ENCODE measurements around the gene C22orf23.
A peak's percentile ranks its signal among the peaks of the same experiment; 100 is the strongest.

The C22orf23 gene

DNA sequence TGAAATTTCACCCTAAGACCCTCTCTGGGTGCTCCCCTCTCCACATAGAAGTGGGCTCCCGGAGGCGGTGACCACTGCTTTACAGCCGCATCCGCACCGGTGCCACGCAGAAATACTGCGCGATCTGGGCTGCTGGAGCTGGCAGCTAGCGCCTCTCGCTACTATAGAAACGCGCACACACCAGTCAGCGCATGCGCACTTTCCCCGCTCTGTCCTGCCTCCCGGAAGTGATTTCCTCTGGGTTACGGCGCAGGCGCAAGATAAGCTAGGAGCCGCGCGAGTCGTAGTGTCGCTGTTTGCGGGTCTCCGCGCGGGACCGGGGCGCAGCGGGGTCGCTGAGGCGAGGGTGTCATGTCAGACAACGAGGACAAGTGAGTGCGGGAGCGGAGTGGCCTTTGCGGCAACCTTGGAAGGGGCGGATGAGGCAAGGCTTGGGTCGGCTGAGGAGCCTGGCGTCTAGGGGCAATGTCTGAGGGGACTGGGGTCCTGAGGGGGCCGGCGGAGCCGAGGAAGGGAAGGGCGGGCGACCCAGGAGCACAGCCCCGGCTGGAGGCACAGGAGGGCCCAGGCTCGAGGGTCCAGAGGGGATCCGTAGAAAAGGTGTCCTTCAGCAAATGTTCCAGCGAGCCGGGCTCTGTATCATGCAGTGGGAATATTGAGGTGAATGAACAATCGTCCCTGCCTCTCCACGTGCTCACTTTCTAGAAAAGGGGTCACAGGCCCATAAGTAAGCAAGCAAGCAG lies at the start of gene C22orf23, which contains the start of gene POLR2F:
Gene C22orf23, minus strand, starts transcription at position 165 of the 743 bp plus-strand sequence. CDS start 452 bp downstream, outside the sequence.
Gene POLR2F, plus strand, starts transcription at position 263 of the 743 bp plus-strand sequence. Its CDS starts 89 bp downstream, at position 352.
- peak; percentile 89 for DNase-seq (ENCODE audit: low spot score)

GRCh38 chr22:37999640-38000272 lies 46.4 kb upstream of the C22orf23 start:
- DNase-seq (ENCODE audit: low spot score): peak; percentile 78

DNA sequence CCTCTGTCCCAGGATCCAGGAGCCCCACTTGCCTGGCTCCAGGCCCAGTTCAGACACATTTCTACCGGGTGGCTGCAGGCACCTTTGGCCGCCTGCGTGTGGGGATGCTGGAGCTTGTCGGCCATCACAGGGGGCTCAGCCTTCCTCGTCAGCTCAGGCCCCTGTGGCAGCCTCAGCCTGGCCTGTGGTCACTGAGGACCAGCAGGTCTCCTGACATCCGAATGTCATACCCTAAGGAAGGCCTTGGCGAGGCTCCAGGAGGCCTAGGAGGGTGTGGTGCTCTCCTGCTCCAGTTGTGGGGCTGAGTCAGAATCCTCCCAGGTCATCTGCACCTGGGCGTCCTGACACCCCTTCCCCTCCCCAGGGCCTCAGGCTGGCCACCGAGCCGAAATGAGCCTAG lies 45.8 kb upstream of the C22orf23 start:
- DNase-seq (ENCODE audit: low spot score): no peak

GRCh38 chr22:37998543-37998942 lies 45.1 kb upstream of the C22orf23 start:
- peak; percentile 18 for DNase-seq (ENCODE audit: low spot score)

DNA sequence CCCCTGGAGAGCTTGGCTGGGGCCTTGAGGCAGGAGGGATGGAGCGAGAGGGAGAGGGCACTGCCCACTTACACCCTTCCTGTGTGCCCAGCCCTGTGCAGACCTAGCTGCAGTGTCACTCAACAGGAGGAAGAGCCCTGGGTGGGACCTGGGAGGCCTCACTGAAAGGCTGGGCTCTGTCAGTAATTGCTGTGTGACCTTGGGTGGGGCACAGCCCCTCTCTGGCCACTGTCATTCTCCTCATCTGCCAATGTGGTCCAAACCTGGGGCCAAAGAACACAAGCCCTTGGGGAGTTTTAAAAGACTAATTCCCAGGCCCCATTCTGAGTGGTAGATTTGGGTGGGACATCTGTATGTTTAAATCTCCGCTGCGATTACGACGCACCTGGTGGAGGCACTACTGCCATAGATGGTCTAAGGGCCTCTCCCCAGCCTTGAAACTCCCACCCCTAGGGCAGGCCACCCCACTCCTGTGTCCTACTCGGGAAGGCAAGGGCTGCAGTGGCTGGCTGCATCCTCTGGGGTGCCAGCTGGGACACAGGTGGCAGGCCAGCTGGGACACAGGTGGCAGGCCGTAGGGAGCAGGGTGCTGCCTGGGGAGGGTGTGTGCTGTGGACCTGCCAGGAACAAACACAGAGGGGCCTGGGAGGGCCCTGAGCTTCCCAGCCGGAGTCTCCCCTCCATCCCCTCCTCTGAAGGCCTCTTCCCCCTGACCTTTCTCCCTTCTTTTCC lies 43.3 kb upstream of the C22orf23 start:
- no peak for DNase-seq (ENCODE audit: low spot score)

DNA sequence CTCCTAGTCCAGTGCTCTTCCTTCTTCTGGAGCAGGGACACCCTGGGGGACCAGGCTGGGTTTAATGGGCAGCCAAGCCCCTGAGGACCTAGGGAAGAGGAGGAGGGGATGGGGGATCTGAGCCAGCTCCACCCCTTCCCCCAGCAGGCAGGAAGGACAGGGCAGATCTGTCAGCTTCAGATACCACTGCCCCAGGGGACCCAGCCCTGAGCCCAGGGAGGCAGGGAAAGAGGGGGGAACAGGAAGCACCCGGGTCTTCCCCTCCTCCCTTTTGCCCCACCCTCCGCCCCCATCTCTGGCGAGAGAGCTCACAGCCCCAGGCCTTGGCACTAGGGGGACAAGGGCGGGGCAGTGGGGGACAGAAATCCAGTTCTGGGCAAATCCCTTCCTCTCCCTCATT lies 42.7 kb upstream of the C22orf23 start:
- no peak for DNase-seq (ENCODE audit: low spot score)

DNA sequence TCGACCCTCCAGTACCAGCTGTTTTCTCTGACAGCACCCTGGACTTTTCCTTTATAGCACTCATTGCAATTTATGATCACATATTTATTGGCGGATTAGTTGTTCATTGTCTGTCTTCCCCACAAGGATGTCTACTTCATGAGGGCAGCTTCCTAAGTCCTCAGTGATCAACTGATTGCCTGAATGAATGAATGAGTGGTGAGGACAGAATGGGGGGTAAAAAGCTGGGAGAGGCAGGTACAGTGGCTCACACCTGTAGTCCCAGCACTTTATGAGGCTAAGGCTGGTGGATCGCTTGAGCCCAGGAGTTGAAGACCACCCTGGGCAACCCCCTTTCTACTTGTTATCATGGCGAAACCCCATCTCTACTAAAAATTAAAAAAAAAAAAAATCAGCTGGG lies 42.1 kb upstream of the C22orf23 start:
- no peak for DNase-seq (ENCODE audit: low spot score)

GRCh38 chr22:37994982-37995381 lies 41.6 kb upstream of the C22orf23 start:
- no peak for DNase-seq (ENCODE audit: low spot score)

- no peak for DNase-seq (ENCODE audit: low spot score)
Measured at GRCh38 chr22:37994049-37994448, 40.6 kb upstream of the C22orf23 start.

DNA sequence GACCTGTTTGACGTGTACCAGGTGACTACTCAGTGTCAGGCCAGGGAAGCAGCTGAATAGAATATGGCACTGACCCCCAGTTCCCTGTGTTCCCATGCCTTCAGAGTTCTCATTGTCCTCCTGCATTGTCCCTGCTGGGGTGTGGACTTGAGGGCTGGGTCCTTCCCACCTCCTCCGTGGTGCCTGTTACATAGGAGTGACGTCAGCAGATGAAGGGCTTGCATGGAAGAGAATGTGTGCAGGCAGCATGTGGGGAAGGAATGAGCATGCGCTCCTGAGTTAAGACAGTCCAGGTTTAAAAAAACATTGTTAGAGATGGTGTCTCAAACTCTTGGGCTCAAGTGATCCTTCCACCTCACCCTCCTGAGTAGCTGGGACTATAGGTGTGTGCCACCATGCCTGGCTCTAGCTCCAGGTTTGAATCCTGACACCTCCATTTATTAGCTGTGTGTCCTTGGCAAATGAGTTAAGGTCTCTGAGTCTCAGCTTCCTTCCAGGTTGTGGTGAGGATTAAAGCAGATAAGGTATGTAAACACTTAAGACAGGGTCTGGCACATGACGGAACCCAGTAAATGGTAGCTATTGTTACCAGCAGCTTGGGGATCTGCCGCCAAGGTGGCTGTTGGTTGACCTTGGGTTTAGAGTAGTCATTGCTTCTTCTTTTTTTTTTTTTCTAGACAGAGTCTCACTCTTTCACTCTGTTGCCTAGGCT lies 38.5 kb upstream of the C22orf23 start:
- DNase-seq (ENCODE audit: low spot score): no peak

GRCh38 chr22:37990862-37991261 lies 37.5 kb upstream of the C22orf23 start:
- no peak for DNase-seq (ENCODE audit: low spot score)

DNA sequence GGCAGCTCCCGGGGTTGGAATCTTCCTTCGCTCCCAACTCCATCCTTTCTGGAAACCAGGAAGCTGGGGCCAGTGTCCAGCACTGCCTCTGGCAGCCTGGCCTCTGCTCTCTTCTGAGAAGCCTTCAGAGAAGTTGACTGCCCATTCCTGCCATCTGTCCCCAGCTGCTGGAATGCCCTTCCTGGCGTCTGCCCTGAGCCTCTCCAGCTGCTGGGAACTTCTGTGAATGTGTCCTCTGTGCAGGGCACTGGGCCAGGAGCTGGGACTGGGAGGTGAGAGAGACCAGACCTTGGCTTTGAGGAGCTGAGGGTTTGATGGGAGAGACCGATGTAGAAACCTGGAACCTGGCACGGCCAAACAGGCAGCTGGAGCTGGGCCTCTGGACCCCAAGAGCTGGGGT lies 36.9 kb upstream of the C22orf23 start:
- DNase-seq (ENCODE audit: low spot score): no peak

DNA sequence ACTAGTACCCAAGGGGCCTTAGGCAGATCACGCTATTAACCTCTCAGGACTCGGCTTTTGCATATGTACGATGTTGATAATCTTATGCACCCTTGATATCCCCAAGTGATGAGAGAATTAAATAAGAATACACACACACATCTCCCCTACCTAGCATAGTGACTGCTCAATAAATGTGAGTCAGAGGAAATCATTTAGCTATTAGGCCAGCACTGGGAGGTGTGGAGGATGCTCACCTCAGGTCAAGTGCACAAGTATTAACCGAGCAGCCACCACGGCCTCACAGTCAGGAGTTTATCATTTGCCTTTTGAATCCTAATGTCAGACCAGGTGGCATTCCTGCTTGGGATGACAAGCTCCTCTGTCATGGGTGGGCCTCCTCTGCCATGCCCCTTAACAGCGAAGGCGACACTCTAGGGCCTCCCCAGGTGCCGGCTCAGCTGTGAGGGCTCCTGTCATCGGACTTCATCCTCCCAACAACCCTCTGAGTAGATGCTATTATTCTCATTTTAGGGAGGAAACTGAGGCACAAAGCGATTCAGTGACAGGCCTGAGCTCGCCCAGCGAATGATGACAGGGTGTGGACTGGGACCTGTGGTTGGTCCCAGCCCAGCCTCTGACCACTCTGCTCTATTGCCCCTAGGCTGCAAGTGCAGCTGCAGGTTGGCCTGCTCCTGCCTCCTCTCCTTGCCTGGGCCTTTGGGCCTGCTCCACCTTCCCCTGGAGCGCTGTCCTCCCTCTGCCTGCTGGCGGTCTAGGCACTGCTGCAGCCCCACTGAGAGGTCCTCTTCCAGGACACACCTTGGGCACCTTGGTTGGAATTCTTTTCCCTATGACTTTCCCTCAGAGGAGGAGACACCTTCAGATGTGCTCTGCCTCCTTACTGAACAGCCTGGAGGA lies 36.0 kb upstream of the C22orf23 start:
- DNase-seq (ENCODE audit: low spot score): no peak

DNA sequence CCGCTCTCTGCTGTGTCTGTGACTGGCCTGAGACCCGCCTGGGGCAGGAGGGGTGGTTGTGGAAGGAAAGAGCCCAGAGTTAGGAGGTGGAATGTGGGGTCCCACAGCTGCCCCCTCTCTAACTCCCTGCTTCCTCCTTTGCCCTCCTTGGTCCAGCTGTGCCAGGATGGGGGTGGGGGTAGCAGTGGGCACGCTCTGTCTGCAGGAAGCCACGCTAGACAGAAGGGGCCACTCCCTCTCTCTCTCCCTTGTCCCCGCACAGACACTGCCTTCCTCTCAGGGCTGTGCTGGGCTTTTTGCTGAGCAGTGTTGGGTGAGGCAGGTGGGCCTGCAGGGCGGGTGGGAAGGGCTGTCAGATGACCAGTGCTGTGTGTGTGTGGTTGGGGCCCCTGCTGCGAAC lies 33.0 kb upstream of the C22orf23 start:
- no peak for DNase-seq (ENCODE audit: low spot score)

DNA sequence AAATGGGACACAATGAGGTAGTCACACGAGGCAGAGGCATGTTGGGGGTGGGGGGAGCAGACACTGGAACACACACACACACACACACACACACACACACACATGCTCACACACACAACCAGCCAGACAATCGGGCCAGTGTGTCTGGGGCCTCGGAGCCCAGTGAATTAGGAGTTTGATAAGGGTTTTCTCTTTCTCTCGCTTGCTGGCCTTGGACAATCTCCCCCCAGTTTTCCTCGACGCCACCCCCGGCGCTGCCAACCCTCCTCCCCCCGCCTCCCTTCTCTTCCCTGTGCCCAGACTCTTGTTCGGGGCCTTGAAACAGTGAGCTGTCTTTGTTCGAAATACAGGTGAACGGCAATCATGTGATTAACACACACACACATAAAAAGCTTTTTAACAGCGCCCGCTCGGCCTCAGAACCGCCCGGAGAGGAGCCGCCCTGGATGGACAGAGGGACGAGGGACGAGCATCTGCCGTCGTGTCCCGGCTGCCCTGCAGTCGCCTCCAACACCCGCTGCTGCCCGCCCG lies 32.4 kb upstream of the C22orf23 start:
- DNase-seq (ENCODE audit: low spot score): no peak

DNA sequence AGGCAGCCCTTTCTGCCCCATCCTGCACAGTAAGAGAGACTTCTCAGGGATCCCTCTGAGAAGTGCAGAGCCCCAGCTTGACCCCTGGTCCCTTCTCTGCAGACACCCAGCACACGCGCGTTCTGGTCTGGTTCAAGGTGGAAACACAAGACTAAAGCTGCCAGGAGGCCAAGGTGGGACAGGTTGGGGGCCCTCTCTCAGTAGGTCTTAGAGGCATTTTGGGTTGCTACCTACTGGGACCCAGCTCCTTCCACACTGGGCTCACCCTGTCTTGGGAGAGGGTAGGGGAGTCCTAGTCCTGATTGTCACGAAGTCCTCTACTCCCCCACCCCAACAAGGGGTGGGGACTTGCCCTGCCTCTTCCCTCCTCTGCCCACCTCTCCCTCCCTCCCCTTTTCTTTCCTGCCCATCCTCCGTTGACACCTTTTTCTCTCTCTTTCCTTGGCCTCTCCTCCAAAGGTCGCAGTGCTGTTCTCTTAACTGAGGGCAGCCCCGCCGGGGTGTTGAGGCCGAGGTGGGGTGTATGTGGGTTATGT lies 31.7 kb upstream of the C22orf23 start:
- DNase-seq (ENCODE audit: low spot score): no peak

GRCh38 chr22:37983860-37984791 lies 30.7 kb upstream of the C22orf23 start, which contains the start of gene SOX10:
Gene SOX10 (minus strand): TSS chr22:37984555. CDS start chr22:37983784, 771 bp downstream.
- DNase-seq (ENCODE audit: low spot score): no peak

DNA sequence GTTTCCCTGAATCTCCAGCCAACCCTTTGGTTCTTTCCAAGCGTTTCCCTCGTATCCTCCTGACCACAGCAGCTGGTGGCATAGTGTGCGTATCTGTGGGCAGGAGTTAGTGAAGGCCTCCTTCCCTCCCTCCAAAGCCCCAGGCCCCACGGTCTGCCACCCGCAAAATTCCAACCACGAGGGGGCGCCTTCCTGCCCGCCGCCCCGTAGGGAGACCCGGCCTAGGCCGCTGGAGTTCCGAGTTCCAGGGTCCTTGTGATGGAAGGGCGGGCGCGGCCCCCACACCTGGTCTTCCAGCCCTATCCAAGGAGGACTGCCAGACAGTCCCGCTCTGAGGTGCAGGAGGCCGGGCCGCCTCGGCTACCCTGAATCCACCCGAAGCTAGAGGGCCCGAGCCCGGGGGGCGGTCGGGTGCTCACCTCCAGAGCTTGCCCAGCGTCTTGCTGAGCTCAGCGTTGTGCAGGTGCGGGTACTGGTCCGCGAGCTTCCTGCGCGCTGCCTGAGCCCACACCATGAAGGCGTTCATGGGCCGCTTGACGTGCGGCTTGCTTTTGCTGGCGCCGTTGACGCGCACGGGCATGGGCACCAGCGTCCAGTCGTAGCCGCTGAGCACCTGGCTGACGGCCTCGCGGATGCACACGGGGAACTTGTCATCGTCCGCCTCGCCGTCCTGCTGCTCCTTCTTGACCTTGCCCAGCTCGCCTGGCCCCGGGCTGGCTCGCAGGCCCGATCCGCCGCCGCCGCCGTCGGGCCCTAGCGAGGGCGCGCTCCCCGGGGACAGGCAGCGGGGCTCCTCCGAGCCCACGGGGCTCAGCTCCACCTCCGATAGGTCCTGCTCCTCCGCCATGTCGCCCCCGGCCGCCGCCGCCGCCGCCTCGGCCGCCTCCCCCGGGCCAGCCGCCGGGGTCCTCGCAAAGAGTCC lies 29.8 kb upstream of the C22orf23 start:
- no peak for DNase-seq (ENCODE audit: low spot score)
